ENCODE results near the gene SEC63.

DNA sequence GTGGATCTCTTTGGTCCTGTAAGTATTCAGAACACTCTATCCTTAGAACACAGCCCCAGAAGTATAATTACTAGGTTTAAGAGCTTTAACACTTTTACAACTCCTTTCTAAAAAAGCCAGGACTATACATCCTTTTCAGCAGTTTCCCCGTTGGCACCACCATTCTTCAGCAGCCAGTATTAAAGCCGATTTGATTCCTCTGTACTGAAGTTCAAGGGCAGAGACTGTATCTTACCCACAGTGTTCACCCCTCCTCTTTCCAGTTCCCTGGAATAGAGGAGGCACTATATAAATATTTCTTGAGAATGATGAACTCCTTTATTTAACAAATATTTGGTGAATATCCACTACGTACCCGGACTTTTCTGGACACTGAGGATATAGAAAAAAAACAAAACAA lies 15.9 kb downstream of the SEC63 start:
- TF ChIP-seq, protein P1, sequence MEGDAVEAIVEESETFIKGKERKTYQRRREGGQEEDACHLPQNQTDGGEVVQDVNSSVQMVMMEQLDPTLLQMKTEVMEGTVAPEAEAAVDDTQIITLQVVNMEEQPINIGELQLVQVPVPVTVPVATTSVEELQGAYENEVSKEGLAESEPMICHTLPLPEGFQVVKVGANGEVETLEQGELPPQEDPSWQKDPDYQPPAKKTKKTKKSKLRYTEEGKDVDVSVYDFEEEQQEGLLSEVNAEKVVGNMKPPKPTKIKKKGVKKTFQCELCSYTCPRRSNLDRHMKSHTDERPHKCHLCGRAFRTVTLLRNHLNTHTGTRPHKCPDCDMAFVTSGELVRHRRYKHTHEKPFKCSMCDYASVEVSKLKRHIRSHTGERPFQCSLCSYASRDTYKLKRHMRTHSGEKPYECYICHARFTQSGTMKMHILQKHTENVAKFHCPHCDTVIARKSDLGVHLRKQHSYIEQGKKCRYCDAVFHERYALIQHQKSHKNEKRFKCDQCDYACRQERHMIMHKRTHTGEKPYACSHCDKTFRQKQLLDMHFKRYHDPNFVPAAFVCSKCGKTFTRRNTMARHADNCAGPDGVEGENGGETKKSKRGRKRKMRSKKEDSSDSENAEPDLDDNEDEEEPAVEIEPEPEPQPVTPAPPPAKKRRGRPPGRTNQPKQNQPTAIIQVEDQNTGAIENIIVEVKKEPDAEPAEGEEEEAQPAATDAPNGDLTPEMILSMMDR (IDR thresholded peaks at IDR 0.05): no peak
- no peak for TF ChIP-seq POLR2A (IDR thresholded peaks at IDR 0.05)
- TF ChIP-seq EP300 (IDR thresholded peaks at IDR 0.05): no peak
- no peak for TF ChIP-seq POLR2AphosphoS5 (IDR thresholded peaks at IDR 0.05)
